ENCODE results near the gene TUBB2A. TPM values are rescaled to one million over a fixed set of nuclear protein-coding genes. Genes with fewer than 3 reads are reported as not detected.

Gene TUBB2A
- total and polyA plus RNA-seq, 2 of the 13 experiments (the other 11 are each of a cell fraction or from before 2014, with no cell fraction given), result 35.3 to 106 TPM

DNA sequence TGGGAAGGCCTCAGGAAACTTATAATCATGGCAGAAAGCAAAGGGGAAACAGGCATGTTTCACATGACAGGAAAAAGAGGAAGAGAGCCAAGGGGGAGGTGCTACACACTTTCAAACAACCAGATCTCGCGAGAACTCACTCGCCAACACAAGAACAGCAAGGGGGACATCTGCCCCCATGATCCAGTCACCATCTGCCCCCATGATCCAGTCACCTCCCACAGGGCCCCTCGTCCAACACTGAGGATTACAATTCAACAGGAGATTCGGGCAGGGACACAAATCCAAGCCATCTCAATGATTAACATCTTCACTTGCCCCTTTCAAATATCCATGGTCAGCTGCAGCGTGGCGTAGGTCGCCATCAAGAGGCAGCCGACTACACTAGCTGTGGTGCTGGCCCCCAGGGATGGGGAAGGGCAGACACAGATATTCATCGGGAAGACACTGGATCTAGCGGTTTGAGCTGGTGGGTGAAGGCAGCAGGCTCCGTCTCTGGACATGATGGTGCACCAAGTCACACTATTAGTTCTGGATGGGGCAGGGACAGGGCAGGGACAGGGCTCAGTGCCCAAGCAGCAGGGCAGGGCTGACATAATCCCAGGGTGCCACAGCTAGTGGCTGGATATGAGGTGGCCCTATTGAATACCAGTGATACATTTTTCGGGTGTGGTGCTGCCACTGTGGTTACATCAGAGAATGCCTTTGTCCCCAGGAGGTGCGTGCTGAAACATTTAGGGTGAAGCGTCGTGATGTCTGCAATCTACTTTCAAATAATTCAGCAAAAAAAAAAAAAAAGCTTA lies 38.6 kb upstream of the TUBB2A start (continued):
- TF ChIP-seq, protein P1, sequence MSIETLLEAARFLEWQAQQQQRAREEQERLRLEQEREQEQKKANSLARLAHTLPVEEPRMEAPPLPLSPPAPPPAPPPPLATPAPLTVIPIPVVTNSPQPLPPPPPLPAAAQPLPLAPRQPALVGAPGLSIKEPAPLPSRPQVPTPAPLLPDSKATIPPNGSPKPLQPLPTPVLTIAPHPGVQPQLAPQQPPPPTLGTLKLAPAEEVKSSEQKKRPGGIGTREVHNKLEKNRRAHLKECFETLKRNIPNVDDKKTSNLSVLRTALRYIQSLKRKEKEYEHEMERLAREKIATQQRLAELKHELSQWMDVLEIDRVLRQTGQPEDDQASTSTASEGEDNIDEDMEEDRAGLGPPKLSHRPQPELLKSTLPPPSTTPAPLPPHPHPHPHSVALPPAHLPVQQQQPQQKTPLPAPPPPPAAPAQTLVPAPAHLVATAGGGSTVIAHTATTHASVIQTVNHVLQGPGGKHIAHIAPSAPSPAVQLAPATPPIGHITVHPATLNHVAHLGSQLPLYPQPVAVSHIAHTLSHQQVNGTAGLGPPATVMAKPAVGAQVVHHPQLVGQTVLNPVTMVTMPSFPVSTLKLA (IDR thresholded peaks at IDR 0.05), result no peak; the same call in 1 of the 2 replicates
- TF ChIP-seq ZNF768 (CRISPR knock-in tag; IDR thresholded peaks at IDR 0.05) (peak; percentile 34; the same call in 1 of the 2 replicates), SP4 (CRISPR knock-in tag; IDR thresholded peaks at IDR 0.05) (peak; percentile 54; the same call in 1 of the 2 replicates), FOXJ3 (CRISPR knock-in tag; IDR thresholded peaks at IDR 0.05; ENCODE audit: borderline replicate concordance) (no peak), NFE2L2 (IDR thresholded peaks at IDR 0.05; ENCODE audit: low read length) (no peak), GATAD1 (CRISPR knock-in tag; IDR thresholded peaks at IDR 0.05) (peak; percentile 59; the same call in 1 of the 2 replicates), ZNF607 (CRISPR knock-in tag; IDR thresholded peaks at IDR 0.05; ENCODE audit: borderline replicate concordance) (peak; percentile 71; the same call in 1 of the 2 replicates), ZNF496 (CRISPR knock-in tag; IDR thresholded peaks at IDR 0.05; ENCODE audit: insufficient replicate concordance) (no peak), FOXP1 (IDR thresholded peaks at IDR 0.05) (no peak), FOXP1 (CRISPR knock-in tag; IDR thresholded peaks at IDR 0.05) (0 out of 2 replicates have a peak, but pooled peaks have one; percentile 18), GABPB1 (CRISPR knock-in tag; IDR thresholded peaks at IDR 0.05) (peak; percentile 47), GPN1 (CRISPR knock-in tag; IDR thresholded peaks at IDR 0.05; ENCODE audit: borderline replicate concordance) (no peak), ELF3 (CRISPR knock-in tag; IDR thresholded peaks at IDR 0.05) (peak; percentile 84), ZNF143 (CRISPR knock-in tag; IDR thresholded peaks at IDR 0.05) (no peak), LCORL (IDR thresholded peaks at IDR 0.05) (no peak), LCORL (CRISPR knock-in tag; IDR thresholded peaks at IDR 0.05) (peak; percentile 33; the same call in 1 of the 2 replicates), PITX1 (CRISPR knock-in tag; IDR thresholded peaks at IDR 0.05) (peak; percentile 77; the same call in 1 of the 2 replicates), HOXD1 (CRISPR knock-in tag; IDR thresholded peaks at IDR 0.05) (no peak), MXD4 (CRISPR knock-in tag; IDR thresholded peaks at IDR 0.05) (0 out of 2 replicates have a peak, but pooled peaks have one; percentile 58), SMARCE1 (IDR thresholded peaks at IDR 0.05; ENCODE audit: borderline replicate concordance) (no peak), MEIS2 (CRISPR knock-in tag; IDR thresholded peaks at IDR 0.05) (no peak), ZNF589 (CRISPR knock-in tag; conservative IDR thresholded peaks at IDR 0.05) (peak; percentile 52; the same call in 1 of the 2 replicates), MXI1 (IDR thresholded peaks at IDR 0.05; ENCODE audit: borderline replicate concordance, low read depth, low read length) (peak; percentile 74; the same call in 2 of the 3 replicates), NFKBIZ (CRISPR knock-in tag; IDR thresholded peaks at IDR 0.05) (0 out of 2 replicates have a peak, but pooled peaks have one; percentile 63), ZNF17 (CRISPR knock-in tag; IDR thresholded peaks at IDR 0.05) (no peak)
- TF ChIP-seq, protein P2, sequence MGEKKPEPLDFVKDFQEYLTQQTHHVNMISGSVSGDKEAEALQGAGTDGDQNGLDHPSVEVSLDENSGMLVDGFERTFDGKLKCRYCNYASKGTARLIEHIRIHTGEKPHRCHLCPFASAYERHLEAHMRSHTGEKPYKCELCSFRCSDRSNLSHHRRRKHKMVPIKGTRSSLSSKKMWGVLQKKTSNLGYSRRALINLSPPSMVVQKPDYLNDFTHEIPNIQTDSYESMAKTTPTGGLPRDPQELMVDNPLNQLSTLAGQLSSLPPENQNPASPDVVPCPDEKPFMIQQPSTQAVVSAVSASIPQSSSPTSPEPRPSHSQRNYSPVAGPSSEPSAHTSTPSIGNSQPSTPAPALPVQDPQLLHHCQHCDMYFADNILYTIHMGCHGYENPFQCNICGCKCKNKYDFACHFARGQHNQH (CRISPR knock-in tag; IDR thresholded peaks at IDR 0.05), result peak; percentile 78
- TF ChIP-seq, protein P3, sequence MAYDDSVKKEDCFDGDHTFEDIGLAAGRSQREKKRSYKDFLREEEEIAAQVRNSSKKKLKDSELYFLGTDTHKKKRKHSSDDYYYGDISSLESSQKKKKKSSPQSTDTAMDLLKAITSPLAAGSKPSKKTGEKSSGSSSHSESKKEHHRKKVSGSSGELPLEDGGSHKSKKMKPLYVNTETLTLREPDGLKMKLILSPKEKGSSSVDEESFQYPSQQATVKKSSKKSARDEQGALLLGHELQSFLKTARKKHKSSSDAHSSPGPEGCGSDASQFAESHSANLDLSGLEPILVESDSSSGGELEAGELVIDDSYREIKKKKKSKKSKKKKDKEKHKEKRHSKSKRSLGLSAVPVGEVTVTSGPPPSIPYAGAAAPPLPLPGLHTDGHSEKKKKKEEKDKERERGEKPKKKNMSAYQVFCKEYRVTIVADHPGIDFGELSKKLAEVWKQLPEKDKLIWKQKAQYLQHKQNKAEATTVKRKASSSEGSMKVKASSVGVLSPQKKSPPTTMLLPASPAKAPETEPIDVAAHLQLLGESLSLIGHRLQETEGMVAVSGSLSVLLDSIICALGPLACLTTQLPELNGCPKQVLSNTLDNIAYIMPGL (CRISPR knock-in tag; IDR thresholded peaks at IDR 0.05; ENCODE audit: borderline replicate concordance in 1 of 2, low read depth in 1 of 2), result peak; percentile 63 to 90; a peak in 3 of 4 replicates

Measured in HepG2 (cell line).